Activated gamma-delta T cell (primary cell): ENCODE measurements around the gene NANP.
A peak's percentile ranks its signal among the peaks of the same experiment; 100 is the strongest.
"Not testable (repeated sequence)": the region's sequence is repeated elsewhere in the genome, so short reads cannot be mapped to it uniquely, and the experiment has no call there.

Experiments used
- DNase-seq: peaks from one replicate; lab custom pipeline; 2025; lab: John Stamatoyannopoulos, UW
- total RNA-seq, 2 donors: gene quantifications; one replicate each; lab custom pipeline; 2026; lab: John Stamatoyannopoulos, UW

NANP gene
- 5.3 to 6.5 reads per million in 2 donors for total RNA-seq

GRCh38 chr20:25623736-25624499 lies at the start of gene NANP:
Gene NANP (minus strand): TSS chr20:25624014. CDS start chr20:25623948, 66 bp downstream.
- DNase-seq: peak; percentile 70

GRCh38 chr20:25672659-25673235 lies 48.9 kb upstream of the NANP start:
- DNase-seq: no peak

- DNase-seq: no peak
Measured at GRCh38 chr20:25669826-25670422, 46.1 kb upstream of the NANP start.

- DNase-seq: no peak
Measured at GRCh38 chr20:25668446-25668845, 44.6 kb upstream of the NANP start.

GRCh38 chr20:25659999-25660398 lies 36.2 kb upstream of the NANP start:
- no peak for DNase-seq

GRCh38 chr20:25654487-25654886 lies 30.7 kb upstream of the NANP start:
- DNase-seq: no peak

- DNase-seq: not testable (repeated sequence)
Measured at GRCh38 chr20:25652866-25653265, 29.1 kb upstream of the NANP start.

GRCh38 chr20:25644814-25645213 lies 21.0 kb upstream of the NANP start:
- DNase-seq: no peak

- no peak for DNase-seq
Measured at GRCh38 chr20:25643716-25644115, 19.9 kb upstream of the NANP start.

GRCh38 chr20:25637247-25637646 lies 13.4 kb upstream of the NANP start:
- no peak for DNase-seq

GRCh38 chr20:25632940-25633790 lies 9.4 kb upstream of the NANP start:
- DNase-seq: no peak

GRCh38 chr20:25630615-25631014 lies 6.8 kb upstream of the NANP start:
- not testable (repeated sequence) for DNase-seq

- DNase-seq: no peak
Measured at GRCh38 chr20:25629816-25630499, 6.1 kb upstream of the NANP start.

GRCh38 chr20:25626779-25627178 lies 3.0 kb upstream of the NANP start:
- no peak for DNase-seq

- DNase-seq: no peak
Measured at GRCh38 chr20:25624500-25624939, 706 bp upstream of the NANP start.

GRCh38 chr20:25623225-25623735 lies 534 bp downstream of the NANP start:
- peak; percentile 16 for DNase-seq

- DNase-seq: no peak
Measured at GRCh38 chr20:25622450-25623224, 1.2 kb downstream of the NANP start.

- DNase-seq: no peak
Measured at GRCh38 chr20:25622049-25622448, 1.8 kb downstream of the NANP start.

GRCh38 chr20:25619514-25619913 lies 4.3 kb downstream of the NANP start:
- no peak for DNase-seq

GRCh38 chr20:25608774-25609173 lies 15.0 kb downstream of the NANP start:
- no peak for DNase-seq
